ENCODE data around the gene CBR3. TPM values are rescaled to one million over a fixed set of nuclear protein-coding genes. Genes with fewer than 3 reads are reported as not detected.

The CBR3 gene
- total RNA-seq, 1 donor from 2014 or later: 1.6 TPM

GRCh38 chr21:36149788-36150711 lies 15.2 kb downstream of the CBR3 start:
- no peak for FAIRE-seq
- no peak for DNase-seq (ENCODE audit: low spot score in 2 of 2)

DNA sequence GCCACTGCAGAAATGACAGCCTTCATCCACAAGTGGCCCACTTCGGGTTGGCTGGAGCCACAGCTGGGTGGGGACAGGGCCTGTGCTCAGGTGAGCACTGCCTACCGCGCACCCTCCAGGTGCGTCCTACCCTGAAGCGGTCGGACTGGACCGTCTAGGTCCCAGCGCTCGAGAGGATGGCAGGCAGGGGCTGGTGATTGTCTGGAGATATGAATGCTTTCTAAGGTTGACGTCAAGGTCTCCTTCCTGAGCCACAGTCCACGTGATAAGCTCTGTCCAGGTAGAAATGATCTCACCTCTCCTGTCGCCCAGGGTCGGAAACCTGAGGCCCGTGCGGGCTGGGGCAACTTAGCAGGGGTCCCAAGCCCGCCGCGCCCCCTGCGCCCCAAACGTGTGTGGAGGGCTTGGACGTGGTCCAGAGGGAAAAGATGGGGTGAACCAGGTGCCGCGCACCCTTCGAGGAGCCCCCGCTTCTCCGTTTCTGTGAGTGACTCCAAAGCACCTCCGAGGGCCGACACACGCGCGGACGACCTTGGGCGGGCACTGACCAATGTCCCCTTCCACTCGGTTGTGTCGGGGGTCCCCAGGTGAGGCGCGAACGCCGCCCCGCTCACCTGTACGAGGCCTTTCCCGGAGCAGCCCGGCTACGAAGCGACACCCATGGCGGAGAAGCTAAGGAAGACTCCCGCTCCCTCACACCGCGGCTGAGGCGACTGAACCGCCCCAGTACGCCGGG lies 20.9 kb downstream of the CBR3 start:
- DNase-seq (ENCODE audit: low spot score in 2 of 2): no peak
- no peak for FAIRE-seq

- DNase-seq (ENCODE audit: low spot score in 2 of 2): peak; percentile 96 to 99
- FAIRE-seq: no peak
Measured at GRCh38 chr21:36156339-36156814, 21.5 kb downstream of the CBR3 start.

DNA sequence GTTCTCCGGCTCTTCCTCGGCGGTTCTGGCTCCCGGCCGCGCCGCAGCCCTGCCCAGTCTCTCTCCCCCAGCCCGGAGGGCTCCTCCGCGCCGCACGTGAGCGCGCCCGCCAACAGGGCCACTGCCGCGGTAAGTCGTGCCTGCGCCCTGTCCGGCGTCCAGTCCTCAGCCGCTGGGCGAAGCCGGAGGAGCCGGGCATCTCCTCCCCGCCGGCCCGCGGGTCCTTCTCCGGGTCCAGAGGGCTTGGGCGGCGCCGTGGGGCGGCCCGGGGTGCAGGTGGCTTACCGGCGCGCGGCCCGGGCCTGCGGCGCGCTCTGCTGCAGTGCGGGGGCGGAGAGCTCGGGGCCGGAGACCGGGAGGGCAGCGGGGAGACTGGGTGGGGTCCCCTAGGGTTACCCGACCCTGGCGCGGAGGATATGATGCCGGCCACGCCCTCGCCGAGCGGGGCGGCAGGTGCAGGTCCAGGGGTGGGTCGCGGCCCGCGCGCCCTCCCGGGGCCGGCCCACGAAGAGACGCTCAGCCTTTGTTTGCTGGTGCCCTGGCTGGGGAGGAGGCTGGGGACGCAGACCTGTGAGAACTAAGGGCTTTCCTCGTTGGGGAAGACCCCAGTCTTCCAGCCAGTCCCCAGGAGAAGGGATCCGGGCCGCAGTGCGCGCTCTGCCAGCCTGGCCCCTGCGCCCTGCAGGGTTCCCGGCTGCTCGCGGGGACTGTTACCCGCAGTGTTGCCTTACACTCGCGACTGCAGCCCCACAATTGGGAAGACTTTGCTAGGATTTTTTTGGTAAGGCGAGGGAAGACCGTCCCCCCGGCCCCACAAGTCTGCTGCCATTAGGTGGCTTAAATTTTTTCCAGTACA lies 22.2 kb downstream of the CBR3 start, which contains the start of gene DOP1B:
Gene DOP1B (plus strand): TSS at position 10 of the 856 bp plus-strand sequence. CDS start 7,910 bp downstream, outside the sequence.
- no peak for FAIRE-seq
- peak in 1 of 2 donors; percentile 33 for DNase-seq (ENCODE audit: low spot score in 2 of 2)

DNA sequence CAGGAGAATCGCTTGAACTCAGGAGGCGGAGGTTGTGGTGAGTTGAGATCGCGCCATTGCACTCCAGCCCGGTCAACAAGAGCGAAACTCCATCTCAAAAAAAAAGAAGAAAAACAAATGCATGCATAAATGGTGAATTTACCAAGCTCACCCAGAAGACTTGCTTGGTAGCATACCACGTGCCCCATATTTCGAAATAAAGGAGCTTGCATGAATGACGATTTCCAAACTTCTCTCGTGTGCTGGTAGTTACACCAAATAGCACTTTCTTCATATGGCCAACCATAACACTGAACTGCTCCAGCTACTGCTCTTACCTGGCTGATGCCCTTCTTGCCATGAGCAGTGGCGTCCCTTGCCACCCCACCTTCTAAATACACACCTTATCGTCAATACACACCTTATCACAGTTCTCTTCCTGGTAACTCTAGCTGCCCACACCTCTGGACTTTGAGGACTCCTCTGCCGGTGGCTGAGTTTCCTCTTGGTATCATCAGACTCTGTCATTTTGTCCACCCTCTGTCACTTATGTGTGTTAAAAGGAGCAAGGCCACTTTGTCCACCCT lies 24.6 kb downstream of the CBR3 start:
- FAIRE-seq (no peak), DNase-seq (ENCODE audit: low spot score in 2 of 2) (no peak)

- no peak for FAIRE-seq
- DNase-seq (ENCODE audit: low spot score in 2 of 2): no peak
Measured at GRCh38 chr21:36160850-36161178, 25.9 kb downstream of the CBR3 start.

GRCh38 chr21:36162631-36163030 lies 27.8 kb downstream of the CBR3 start:
- DNase-seq (ENCODE audit: low spot score in 2 of 2) (no peak), FAIRE-seq (no peak)

DNA sequence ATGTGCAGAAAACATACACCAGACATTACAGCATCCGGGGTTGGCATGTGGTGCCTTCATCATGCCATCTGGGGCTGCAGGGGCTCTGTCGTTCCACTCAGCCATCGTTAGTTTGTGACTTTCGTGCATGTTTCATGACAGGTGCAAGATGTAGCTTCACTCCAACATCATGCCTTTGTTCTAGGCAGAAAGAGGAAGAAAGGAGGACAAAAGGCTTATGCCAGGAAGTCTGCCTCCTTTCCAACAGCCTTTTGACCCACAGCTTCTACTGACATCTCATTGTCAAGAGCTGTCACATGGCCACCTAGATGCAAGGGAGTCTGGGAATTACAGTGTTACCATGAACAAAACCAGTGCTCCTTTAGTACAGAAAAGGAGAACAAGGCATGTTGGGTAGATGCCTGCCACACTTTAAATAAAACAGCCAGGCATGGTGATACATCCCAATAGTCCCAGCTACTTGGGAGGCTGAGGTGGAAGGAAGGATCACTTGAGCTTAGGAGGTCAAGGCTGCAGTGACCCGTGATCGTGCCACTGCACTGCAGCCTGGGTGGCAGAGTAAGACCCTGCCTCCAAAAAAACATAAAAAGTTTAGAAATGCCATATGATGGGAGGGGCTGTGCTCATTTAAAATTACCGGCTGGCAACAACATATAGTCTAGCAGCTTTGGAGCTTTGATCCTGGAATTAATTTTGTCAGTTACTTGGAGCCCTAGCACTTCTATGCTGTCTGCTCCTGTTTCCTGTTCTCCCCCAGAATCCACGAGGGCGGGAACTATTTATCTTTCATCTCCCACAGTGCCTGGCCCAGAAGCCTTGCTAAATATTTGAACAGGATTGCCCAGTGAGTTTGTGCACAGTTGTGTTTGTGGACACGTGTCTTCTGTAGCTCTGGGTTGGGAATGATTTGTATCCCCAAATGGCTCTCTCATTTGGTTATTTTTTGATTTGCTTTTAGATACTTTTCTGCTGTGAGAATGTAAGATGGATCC lies 29.2 kb downstream of the CBR3 start:
- no peak for FAIRE-seq

DNA sequence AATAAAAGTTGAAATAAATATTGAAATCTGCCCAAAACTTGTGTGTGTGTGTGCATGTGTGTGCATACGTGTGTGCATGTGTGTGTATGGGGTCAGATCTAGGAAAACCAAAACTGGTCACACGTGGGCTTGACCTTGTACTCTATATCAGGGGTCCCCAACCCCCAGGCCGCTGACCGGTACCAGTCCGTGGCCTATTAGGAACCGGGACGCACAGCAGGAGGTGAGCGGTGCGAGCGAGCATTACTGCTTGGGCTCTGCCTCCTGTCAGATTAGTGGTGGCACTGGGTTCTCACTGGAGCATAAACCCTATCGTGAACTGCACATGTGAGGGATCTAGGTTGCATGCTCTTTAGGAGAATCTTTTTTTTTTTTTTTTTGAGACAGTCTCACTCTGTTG lies 30.5 kb downstream of the CBR3 start:
- DNase-seq (ENCODE audit: low spot score in 2 of 2) (no peak), FAIRE-seq (no peak)

More for the DNA sequence above, 29.2 kb downstream of the CBR3 start:
- DNase-seq (ENCODE audit: low spot score in 2 of 2): no peak

GRCh38 chr21:36166705-36167104 lies 31.8 kb downstream of the CBR3 start:
- FAIRE-seq (no peak), DNase-seq (ENCODE audit: low spot score in 2 of 2) (no peak)

- FAIRE-seq: no peak
- DNase-seq (ENCODE audit: low spot score in 2 of 2): no peak
Measured at GRCh38 chr21:36167541-36167940, 32.7 kb downstream of the CBR3 start.

DNA sequence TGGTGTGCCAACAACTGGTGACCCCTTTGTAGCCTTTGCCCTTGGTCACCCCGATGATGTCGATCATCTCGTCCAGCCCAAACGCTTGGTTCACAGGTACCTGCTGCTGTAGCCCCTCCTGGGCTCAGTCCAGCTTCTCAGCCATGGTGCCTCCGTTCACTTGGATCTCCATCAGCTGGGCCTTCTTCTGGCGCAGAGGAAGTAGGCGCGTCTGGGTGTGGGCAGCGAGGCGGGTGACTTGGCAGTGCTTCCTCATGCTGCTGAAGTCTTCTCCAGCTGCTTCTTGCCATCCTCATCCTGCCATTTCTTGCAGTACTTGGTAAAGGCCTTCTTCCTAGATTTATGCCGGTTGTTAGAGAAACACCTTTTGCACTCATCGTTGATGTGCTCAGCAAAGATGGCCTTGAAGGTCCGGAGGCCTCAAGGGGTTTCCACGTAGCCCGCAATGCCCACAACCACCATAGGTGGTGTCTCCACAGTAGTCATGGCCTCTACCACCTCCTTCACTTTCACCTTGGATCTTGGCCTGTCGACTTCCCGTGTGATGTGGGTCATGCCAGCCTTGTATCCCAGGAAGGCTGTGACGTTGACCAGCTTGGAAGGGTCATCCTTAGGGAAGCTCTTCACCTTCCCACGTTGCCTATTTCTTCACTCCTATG lies 34.7 kb downstream of the CBR3 start:
- no peak for DNase-seq (ENCODE audit: low spot score in 2 of 2)
- FAIRE-seq: no peak

- DNase-seq (ENCODE audit: low spot score in 2 of 2): no peak
- no peak for FAIRE-seq
Measured at GRCh38 chr21:36170823-36171222, 35.9 kb downstream of the CBR3 start.

GRCh38 chr21:36171336-36171735 lies 36.5 kb downstream of the CBR3 start:
- DNase-seq (ENCODE audit: low spot score in 2 of 2) (no peak), FAIRE-seq (no peak)

- FAIRE-seq (no peak), DNase-seq (ENCODE audit: low spot score in 2 of 2) (no peak)
Measured at GRCh38 chr21:36171741-36172331, 37.0 kb downstream of the CBR3 start.

- FAIRE-seq: no peak
- DNase-seq (ENCODE audit: low spot score in 2 of 2): no peak
Measured at GRCh38 chr21:36174780-36175179, 39.9 kb downstream of the CBR3 start.

DNA sequence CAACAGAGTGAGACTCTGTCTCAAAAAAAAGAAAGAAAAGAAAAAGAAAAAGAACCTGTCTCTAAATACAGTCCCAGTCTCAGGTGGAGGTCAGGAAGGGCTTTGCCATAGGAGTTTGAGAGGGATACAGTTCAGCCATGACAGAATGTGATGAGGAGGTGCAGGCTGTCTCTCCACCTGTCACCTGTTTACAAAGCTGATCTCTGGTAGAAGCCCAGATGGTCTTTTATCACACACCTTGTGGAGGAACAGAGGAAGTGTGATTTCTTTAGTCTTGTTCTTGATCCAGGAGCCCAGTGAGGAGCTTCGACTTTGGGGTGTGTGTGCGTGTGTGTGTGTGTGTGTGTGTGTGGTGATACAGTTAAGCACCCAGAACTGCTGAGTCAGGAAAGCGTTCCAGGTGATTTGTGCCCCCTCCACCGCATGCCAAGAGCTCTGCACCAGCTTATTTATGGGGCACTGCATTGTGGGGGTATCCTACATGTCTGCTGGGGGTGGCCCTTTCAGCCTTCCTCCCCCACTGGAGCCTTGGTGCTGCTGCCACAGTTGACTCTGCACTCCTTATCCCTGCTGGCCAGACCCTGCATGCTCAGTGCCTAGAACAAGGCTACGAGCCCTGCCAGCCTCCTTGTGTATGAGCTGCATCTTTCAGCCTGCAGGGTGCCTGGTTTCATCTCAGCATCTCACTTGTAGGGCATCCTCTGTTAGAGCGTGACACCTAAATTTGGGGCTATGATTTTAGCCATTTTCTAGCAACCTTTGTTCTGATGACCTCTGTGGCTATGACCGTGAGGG lies 41.1 kb downstream of the CBR3 start:
- no peak for DNase-seq (ENCODE audit: low spot score in 2 of 2)
- FAIRE-seq: no peak
